Colonic mucosa (tissue), 4 donors: Measurements from ENCODE around the gene SCD5. TPM values are rescaled to one million over a fixed set of nuclear protein-coding genes. Genes with fewer than 3 reads are reported as not detected.

Experiments used
- DNase-seq: peaks from one replicate; pipeline ENCODE4 v3.0.0-alpha.2; 2020
- H3K27ac ChIP-seq: fragments of 200-600 bp; one replicate; pipeline ENCODE4 v1.8.0; 2021
- H3K27me3 ChIP-seq: fragments of 200-600 bp; one replicate; pipeline ENCODE4 v1.8.0; 2021
- H3K36me3 ChIP-seq: fragments of 200-600 bp; one replicate; pipeline ENCODE4 v1.8.0; 2021
- H3K4me1 ChIP-seq: fragments of 200-600 bp; one replicate; pipeline ENCODE4 v1.8.0; 2021; ENCODE audit warnings: mild to moderate bottlenecking
- H3K4me3 ChIP-seq: fragments of 200-600 bp; one replicate; pipeline ENCODE4 v1.8.0; 2021
- H3K9ac ChIP-seq, 2 donors: one replicate each; pipeline ENCODE4 v1.7.0; 2013; ENCODE audit warnings: control low read depth in 2 of 2, low read depth in 2 of 2, low read length in 2 of 2
- H3K9me3 ChIP-seq: fragments of 200-600 bp; one replicate; pipeline ENCODE4 v1.8.0; 2021
- intact Hi-C: fragments of 100-400 bp; cut with DNase I; formaldehyde crosslinking; loops from one replicate; pipeline ENCODE4 v1.14.1; 2022
- total RNA-seq, 2 donors: library from RNA; stranded (reverse); fragmentation: NEBNext Ultra II Directional in 1 of 2; extraction: Animal tissue kit (Norgen Biotek cat#: 25700) in 1 of 2; gene quantifications; one replicate each; pipeline ENCODE4 v1.2.1, GENCODE V29; 2021
- TF ChIP-seq, protein P1 (sequence below): fragments of 200-600 bp; IDR thresholded peaks from one replicate; pipeline ENCODE4 v1.8.0; 2022; ENCODE audit warnings: antibody characterized with exemption, mild to moderate bottlenecking
- donor health status: healthy.
- donor health status: DM: no; HTN: no; CAD: no.
- donor health status: DM: no; HTN: no; CAD: no.

SCD5 gene
- total RNA-seq, 2 donors from 2014 or later: 2.8 to 4.4 TPM

DNA sequence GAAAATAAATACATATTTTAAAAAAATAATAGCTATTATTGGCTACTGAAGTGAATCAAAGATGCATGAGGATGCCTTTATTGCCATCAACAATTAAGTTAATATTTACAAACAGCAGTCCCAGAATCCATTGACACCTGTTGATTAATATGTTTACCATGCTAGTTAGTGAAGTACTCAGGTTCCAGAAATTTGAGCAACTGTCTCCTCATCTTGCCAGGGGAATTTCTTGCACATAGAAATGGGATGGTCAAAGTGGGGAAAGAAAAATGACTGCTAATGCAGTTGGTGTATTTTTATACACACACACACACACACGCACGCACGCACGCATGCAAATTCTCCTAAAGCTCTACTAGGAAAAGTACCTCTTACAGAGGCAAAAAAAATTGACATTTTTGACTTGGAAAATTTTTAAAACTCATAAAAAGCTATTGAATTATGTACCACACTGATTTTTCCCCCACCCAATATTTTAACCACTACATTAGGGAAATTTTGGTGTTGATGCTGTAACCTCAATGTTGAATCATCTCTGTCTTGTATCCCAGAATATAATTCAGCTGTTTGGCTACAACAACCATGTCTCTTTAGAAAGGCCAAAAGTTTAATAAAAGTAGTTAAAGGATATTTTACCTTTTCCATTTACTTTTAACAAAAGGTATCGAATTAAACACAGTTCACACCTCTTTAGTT lies 131.5 kb downstream of the SCD5 start:
- H3K27me3 ChIP-seq: no peaks in the 10 kb centered on the region
- no peak overlapping the region for H3K4me3 ChIP-seq
- H3K4me1 ChIP-seq: no peaks in the 10 kb centered on the region
- H3K9me3 ChIP-seq: no peaks in the 10 kb centered on the region
- TF ChIP-seq, protein P1, sequence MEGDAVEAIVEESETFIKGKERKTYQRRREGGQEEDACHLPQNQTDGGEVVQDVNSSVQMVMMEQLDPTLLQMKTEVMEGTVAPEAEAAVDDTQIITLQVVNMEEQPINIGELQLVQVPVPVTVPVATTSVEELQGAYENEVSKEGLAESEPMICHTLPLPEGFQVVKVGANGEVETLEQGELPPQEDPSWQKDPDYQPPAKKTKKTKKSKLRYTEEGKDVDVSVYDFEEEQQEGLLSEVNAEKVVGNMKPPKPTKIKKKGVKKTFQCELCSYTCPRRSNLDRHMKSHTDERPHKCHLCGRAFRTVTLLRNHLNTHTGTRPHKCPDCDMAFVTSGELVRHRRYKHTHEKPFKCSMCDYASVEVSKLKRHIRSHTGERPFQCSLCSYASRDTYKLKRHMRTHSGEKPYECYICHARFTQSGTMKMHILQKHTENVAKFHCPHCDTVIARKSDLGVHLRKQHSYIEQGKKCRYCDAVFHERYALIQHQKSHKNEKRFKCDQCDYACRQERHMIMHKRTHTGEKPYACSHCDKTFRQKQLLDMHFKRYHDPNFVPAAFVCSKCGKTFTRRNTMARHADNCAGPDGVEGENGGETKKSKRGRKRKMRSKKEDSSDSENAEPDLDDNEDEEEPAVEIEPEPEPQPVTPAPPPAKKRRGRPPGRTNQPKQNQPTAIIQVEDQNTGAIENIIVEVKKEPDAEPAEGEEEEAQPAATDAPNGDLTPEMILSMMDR: no peak
- DNase-seq: no peak
- H3K27ac ChIP-seq: no peak overlapping the region
- no peak overlapping the region for H3K9ac ChIP-seq
- intact Hi-C loops: no loop called here
- no peaks in the 10 kb centered on the region for H3K36me3 ChIP-seq

DNA sequence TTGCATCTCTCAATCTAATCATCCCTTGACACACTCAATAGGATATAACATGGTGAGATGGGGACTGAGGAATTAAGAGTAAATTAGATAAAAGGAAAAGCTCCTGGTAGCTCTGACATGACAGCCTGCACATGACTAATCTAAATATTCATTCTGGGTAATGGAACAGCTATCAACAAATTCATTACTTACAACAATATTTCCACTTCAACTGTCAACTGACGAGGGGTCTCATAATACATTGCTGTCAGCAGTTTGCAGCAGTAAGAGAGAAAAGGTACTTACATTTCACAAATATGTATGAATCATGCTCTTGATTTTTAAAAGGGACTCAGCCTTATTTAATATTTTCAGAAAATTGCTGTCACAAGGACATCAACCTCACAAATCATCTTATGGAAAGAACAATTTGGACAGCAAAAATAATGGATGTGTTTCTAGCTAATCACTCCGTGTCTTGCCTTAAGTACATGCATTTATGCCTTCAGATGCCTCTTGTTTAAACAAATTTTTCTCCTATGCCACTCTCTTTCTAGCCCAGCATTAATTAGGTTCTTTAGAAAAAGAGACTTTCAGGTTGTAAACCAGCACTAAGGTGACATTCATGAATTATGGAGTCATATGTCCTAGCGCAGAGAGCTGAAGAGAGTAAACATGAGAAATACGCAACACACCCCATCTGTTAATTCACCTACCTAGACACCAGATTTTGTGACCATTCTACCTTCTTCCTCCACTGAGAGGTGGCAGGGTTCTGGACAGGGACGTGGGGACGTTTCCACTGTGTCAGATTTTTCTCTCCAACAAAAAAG lies 137.2 kb downstream of the SCD5 start:
- H3K27ac ChIP-seq: no peak overlapping the region
- no peaks in the 10 kb centered on the region for H3K9me3 ChIP-seq
- no peaks in the 10 kb centered on the region for H3K27me3 ChIP-seq
- H3K9ac ChIP-seq: no peak overlapping the region
- no peaks in the 10 kb centered on the region for H3K36me3 ChIP-seq
- no peak overlapping the region for H3K4me3 ChIP-seq
- TF ChIP-seq, protein P1: no peak
- intact Hi-C loops: no loop called here
- DNase-seq: no peak
- H3K4me1 ChIP-seq: no peaks in the 10 kb centered on the region

DNA sequence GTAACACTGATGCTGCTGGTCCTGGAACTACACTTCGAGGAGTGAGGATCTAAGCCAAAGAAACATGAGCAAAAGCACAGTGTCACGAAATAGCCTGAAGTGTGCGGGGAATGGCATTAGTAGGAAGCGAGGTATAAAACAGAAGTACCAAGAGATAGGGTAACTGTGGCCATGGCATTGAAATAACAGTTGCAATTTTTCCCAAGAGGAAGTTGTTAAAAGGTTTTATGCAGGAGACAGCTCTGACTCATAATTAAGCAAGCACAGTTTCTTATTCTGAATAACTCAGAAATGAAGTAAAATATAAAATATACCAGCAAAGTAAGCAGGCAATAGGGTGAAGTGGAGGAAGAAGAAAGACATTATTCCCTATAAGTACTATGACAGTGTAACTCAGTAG lies 146.5 kb downstream of the SCD5 start:
- Histone ChIP-seq H3K36me3 (no peaks in the 10 kb centered on the region), H3K27ac (no peak overlapping the region), H3K9ac (no peak overlapping the region), H3K4me1 (no peaks in the 10 kb centered on the region), H3K9me3 (no peaks in the 10 kb centered on the region), H3K27me3 (no peaks in the 10 kb centered on the region), H3K4me3 (no peak overlapping the region)
- intact Hi-C loops: no loop called here
- DNase-seq: no peak
- TF ChIP-seq, protein P1: no peak

DNA sequence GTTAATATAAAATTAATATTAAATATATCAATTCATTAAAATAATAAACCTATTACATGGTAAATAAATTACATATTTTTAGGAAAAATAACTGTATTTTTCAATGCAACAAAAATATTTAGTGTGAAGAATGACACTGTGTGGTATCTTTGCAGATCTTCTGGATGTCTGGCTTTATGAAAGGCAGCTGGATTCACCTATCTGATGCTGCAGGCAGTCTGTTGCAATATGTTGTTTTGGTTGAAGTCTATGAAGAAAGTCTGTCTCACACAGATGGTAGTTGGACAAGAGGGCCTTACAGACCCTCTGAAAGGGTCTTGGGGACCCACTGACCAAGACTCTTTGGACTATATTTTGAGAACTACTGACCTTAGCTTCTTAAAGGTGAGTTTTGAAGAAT lies 147.7 kb downstream of the SCD5 start:
- Histone ChIP-seq H3K27me3 (no peaks in the 10 kb centered on the region), H3K36me3 (no peaks in the 10 kb centered on the region), H3K4me3 (no peak overlapping the region), H3K4me1 (no peaks in the 10 kb centered on the region), H3K27ac (no peak overlapping the region), H3K9ac (no peak overlapping the region), H3K9me3 (no peaks in the 10 kb centered on the region)
- TF ChIP-seq, protein P1: no peak
- intact Hi-C loops: no loop called here
- DNase-seq: no peak

DNA sequence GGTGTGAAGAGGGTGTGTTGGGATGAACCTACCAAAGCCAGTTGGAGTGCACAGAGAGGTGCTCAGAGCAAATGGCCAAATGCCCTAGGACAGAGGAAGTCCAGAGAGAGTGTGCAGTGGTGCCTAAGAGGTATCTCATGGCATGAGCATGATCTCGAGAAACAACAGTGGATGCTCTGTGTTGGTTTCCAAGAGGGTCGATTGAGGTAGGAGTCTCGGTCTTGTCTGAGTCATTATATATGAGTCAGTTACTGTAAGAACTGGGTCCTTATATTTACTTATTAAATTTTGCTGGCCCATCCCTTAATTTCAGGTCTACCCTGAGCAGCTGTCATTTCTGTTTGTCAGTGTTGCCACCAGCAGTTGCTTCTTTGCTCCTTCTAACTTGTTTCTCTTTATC lies 150.2 kb downstream of the SCD5 start:
- Histone ChIP-seq H3K9ac (no peak overlapping the region), H3K27ac (no peak overlapping the region), H3K4me3 (no peak overlapping the region), H3K9me3 (no peaks in the 10 kb centered on the region), H3K27me3 (no peaks in the 10 kb centered on the region), H3K36me3 (no peaks in the 10 kb centered on the region), H3K4me1 (no peaks in the 10 kb centered on the region)
- no peak for DNase-seq
- intact Hi-C loops: no loop called here
- TF ChIP-seq, protein P1: no peak
